Skin epidermis (tissue), 12 donors: Measurements from ENCODE around the gene ADGRL3.
"Not testable (repeated sequence)": the region's sequence is repeated elsewhere in the genome, so short reads cannot be mapped to it uniquely, and the experiment has no call there.

Experiments used
- H3K27ac ChIP-seq, 21 experiments: fragments of 200-600 bp; sonication (generic) in 11 of 21; one replicate each; pipeline ENCODE4 v1.5.0; 2020; ENCODE audit warnings: mild to moderate bottlenecking in 3 of 21, inconsistent platforms in 2 of 21, moderate library complexity in 2 of 21
- H3K4me3 ChIP-seq, 7 experiments: fragments of 200-600 bp; sonication (generic) in 2 of 7; one replicate each; pipeline ENCODE4 v1.5.0; 2020; ENCODE audit warnings: inconsistent platforms in 2 of 7, mild to moderate bottlenecking in 2 of 7, moderate library complexity in 1 of 7

Gene ADGRL3

GRCh38 chr4:61203436-61203790 lies 3.3 kb downstream of the ADGRL3 start:
- H3K27ac ChIP-seq: peak overlapping the region in 3 of 21 experiments; percentile 16 to 70 (median 44)
- peak overlapping the region in 4 of 7 experiments; percentile 33 to 70 (median 54) for H3K4me3 ChIP-seq

- Histone ChIP-seq H3K4me3 (peak overlapping the region in 2 of 7 experiments; percentile 1 to 70), H3K27ac (peak overlapping the region in 1 of 21 experiments; percentile 16)
Measured at GRCh38 chr4:61204353-61205060, 4.4 kb downstream of the ADGRL3 start.

- H3K4me3 ChIP-seq: no peak overlapping the region
- H3K27ac ChIP-seq: no peak overlapping the region
Measured at GRCh38 chr4:61205066-61205465, 4.9 kb downstream of the ADGRL3 start.

GRCh38 chr4:61207156-61207555 lies 7.0 kb downstream of the ADGRL3 start:
- not testable (repeated sequence) for H3K27ac ChIP-seq, H3K4me3 ChIP-seq

GRCh38 chr4:61210186-61210939 lies 10.2 kb downstream of the ADGRL3 start:
- H3K4me3 ChIP-seq: no peak overlapping the region
- H3K27ac ChIP-seq: no peak overlapping the region

GRCh38 chr4:61211781-61212180 lies 11.7 kb downstream of the ADGRL3 start:
- H3K4me3 ChIP-seq: no peak overlapping the region

GRCh38 chr4:61212788-61213187 lies 12.7 kb downstream of the ADGRL3 start:
- H3K4me3 ChIP-seq: no peak overlapping the region

More at GRCh38 chr4:61211781-61212180, 11.7 kb downstream of the ADGRL3 start:
- H3K27ac ChIP-seq: no peak overlapping the region

GRCh38 chr4:61214680-61215079 lies 14.6 kb downstream of the ADGRL3 start:
- H3K27ac ChIP-seq: no peak overlapping the region
- H3K4me3 ChIP-seq: no peak overlapping the region

More at GRCh38 chr4:61212788-61213187, 12.7 kb downstream of the ADGRL3 start:
- no peak overlapping the region for H3K27ac ChIP-seq

- Histone ChIP-seq H3K4me3 (no peak overlapping the region), H3K27ac (no peak overlapping the region)
Measured at GRCh38 chr4:61217222-61217621, 17.1 kb downstream of the ADGRL3 start.

GRCh38 chr4:61220556-61220955 lies 20.4 kb downstream of the ADGRL3 start:
- Histone ChIP-seq H3K4me3 (no peak overlapping the region), H3K27ac (no peak overlapping the region)

- H3K27ac ChIP-seq: no peak overlapping the region
Measured at GRCh38 chr4:61223385-61223784, 23.3 kb downstream of the ADGRL3 start.

GRCh38 chr4:61224573-61224972 lies 24.4 kb downstream of the ADGRL3 start:
- Histone ChIP-seq H3K4me3 (no peak overlapping the region), H3K27ac (no peak overlapping the region)

More at GRCh38 chr4:61223385-61223784, 23.3 kb downstream of the ADGRL3 start:
- no peak overlapping the region for H3K4me3 ChIP-seq

- no peak overlapping the region for H3K27ac ChIP-seq
- no peak overlapping the region for H3K4me3 ChIP-seq
Measured at GRCh38 chr4:61225656-61226055, 25.5 kb downstream of the ADGRL3 start.

GRCh38 chr4:61231421-61231820 lies 31.3 kb downstream of the ADGRL3 start:
- Histone ChIP-seq H3K27ac (no peak overlapping the region), H3K4me3 (no peak overlapping the region)

- no peak overlapping the region for H3K27ac ChIP-seq
- no peak overlapping the region for H3K4me3 ChIP-seq
Measured at GRCh38 chr4:61239250-61239649, 39.1 kb downstream of the ADGRL3 start.

- Histone ChIP-seq H3K4me3 (no peak overlapping the region), H3K27ac (no peak overlapping the region)
Measured at GRCh38 chr4:61243962-61244361, 43.8 kb downstream of the ADGRL3 start.

GRCh38 chr4:61245069-61245714 lies 45.1 kb downstream of the ADGRL3 start:
- Histone ChIP-seq H3K27ac (no peak overlapping the region), H3K4me3 (no peak overlapping the region)

- no peak overlapping the region for H3K27ac ChIP-seq
- no peak overlapping the region for H3K4me3 ChIP-seq
Measured at GRCh38 chr4:61246034-61246433, 45.9 kb downstream of the ADGRL3 start.

- H3K4me3 ChIP-seq: no peak overlapping the region
- no peak overlapping the region for H3K27ac ChIP-seq
Measured at GRCh38 chr4:61248705-61249104, 48.6 kb downstream of the ADGRL3 start.

GRCh38 chr4:61251129-61251528 lies 51.0 kb downstream of the ADGRL3 start:
- Histone ChIP-seq H3K27ac (no peak overlapping the region), H3K4me3 (no peak overlapping the region)

- H3K4me3 ChIP-seq: no peak overlapping the region
- H3K27ac ChIP-seq: peak overlapping the region in 1 of 21 experiments; percentile 30
Measured at GRCh38 chr4:61254406-61254805, 54.3 kb downstream of the ADGRL3 start.
